ENCODE results near the gene ARID1B.
"Not testable (repeated sequence)": the region's sequence is repeated elsewhere in the genome, so short reads cannot be mapped to it uniquely, and the experiment has no call there.

The ARID1B gene

DNA sequence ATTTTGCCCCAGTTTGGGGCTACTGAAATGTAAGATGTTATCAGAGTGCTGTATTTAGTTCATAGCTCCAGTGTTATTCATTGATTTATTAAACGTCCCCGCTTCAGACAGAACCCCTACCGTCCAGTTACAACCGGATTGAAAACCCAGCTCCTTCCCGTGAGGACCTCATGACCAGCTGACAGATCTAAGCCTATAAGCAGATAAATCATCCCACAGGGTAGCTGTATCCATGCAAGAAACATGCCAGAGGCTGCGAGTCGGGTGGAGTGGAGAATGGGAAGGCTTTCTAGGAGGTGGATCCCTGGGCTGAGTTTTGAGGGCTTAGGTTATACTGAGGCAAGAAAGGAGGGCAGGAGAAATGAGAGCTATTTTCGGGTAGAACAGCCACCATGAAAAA is 260.0 kb downstream of the ARID1B start:
- no peak for DNase-seq (ENCODE audit: low read depth)
- no peak overlapping the region for H3K4me3 ChIP-seq (ENCODE audit: control insufficient read depth, low read depth, low read length)
- TF ChIP-seq, protein P1, sequence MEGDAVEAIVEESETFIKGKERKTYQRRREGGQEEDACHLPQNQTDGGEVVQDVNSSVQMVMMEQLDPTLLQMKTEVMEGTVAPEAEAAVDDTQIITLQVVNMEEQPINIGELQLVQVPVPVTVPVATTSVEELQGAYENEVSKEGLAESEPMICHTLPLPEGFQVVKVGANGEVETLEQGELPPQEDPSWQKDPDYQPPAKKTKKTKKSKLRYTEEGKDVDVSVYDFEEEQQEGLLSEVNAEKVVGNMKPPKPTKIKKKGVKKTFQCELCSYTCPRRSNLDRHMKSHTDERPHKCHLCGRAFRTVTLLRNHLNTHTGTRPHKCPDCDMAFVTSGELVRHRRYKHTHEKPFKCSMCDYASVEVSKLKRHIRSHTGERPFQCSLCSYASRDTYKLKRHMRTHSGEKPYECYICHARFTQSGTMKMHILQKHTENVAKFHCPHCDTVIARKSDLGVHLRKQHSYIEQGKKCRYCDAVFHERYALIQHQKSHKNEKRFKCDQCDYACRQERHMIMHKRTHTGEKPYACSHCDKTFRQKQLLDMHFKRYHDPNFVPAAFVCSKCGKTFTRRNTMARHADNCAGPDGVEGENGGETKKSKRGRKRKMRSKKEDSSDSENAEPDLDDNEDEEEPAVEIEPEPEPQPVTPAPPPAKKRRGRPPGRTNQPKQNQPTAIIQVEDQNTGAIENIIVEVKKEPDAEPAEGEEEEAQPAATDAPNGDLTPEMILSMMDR (IDR thresholded peaks at IDR 0.05; ENCODE audit: control insufficient read depth, insufficient read depth, low read depth, low read length, missing control alignments): no peak

DNA sequence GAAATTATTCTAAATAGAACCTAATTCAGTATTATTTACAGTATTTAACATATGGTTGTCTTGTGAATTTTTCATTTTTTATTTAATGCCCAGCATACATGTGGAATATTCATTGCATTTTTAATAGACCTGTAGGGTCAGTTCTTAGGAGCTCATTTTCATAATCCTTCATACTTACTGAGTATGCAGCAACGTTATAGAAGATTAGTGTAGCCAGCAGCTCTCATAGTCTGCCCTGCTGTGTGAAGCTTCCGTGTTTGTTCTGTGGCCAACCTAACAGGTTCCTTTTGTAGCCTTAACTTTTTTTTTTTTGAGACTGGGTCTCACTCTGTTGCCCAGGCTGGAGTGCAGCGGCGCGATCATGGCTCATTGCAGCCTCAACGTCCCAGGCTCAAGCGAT is 261.4 kb downstream of the ARID1B start:
- TF ChIP-seq, protein P1 (IDR thresholded peaks at IDR 0.05; ENCODE audit: control insufficient read depth, insufficient read depth, low read depth, low read length, missing control alignments): no peak
- no peak for DNase-seq (ENCODE audit: low read depth)
- H3K4me3 ChIP-seq (ENCODE audit: control insufficient read depth, low read depth, low read length): no peak overlapping the region

DNA sequence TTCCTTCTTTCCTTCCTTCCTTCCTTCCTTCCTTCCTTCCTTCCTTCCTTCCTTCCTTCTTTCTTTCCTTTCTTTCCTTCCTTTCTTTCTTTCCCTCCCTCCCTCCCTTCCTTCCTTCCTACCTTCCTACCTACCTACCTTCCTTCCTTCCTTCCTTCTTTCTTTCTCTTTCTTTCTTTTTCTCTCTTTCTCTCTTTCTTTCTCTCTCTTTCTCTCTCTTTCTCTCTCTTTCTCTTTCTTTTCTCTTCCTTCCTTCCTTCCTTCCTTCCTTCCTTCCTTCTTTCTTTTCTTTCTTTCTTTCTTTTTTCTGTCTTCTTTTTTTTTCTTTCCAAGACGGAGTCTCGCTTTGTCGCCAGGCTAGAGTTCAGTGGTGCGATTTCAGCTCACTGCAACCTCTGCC is 262.5 kb downstream of the ARID1B start:
- not testable (repeated sequence) for H3K4me3 ChIP-seq (ENCODE audit: control insufficient read depth, low read depth, low read length); DNase-seq (ENCODE audit: low read depth)

DNA sequence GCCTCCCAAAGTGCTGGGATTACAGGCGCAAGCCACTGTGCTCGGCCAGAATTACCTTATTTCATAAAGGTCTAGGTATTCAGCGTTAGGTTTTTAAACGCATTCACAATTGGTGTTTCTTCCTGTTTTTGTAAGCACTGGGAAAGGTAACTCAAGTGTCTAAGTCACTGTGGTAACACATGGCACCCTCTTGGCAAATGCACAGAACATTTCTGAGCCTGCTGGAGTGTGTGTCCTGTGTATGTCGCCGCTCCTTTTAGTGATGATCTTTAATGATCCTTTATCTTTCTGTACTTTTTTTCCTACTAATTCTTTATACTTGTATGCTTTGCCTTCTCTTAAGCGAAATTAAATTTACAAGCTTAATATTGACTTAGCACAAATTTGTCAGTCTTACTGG is 263.0 kb downstream of the ARID1B start:
- TF ChIP-seq, protein P1 (IDR thresholded peaks at IDR 0.05; ENCODE audit: control insufficient read depth, insufficient read depth, low read depth, low read length, missing control alignments): no peak
- no peak overlapping the region for H3K4me3 ChIP-seq (ENCODE audit: control insufficient read depth, low read depth, low read length)
- DNase-seq (ENCODE audit: low read depth): no peak

DNA sequence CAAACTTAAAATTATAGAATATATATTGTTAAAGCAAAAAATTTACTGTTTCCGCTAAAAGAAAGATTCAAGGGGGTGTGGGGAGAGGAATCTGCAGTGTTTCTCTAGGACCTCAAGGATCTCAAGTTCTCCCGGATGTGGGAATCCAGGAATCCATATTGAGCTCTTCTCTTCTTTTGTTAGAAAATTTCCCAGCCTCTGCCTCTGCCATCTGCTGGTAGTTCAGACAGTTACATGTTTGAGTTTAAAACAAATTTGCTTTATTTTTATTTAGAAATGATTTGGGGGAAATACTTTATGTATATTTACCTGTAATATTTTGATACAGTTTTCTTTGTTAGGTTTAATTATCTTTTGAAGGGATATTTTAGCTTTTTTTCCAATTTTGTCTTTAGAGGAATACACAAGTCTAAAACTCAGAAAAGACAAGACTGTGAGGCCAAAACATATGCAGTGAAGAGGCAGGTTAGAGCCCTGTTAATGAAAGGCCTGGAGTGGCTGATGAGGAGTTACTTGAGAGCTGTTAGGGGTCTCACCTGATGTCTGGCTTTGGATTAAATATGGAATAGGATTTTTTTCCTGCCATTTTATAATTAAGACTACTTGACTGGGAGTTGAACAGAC is 268.8 kb downstream of the ARID1B start:
- TF ChIP-seq, protein P1 (IDR thresholded peaks at IDR 0.05; ENCODE audit: control insufficient read depth, insufficient read depth, low read depth, low read length, missing control alignments): peak; percentile 67
- no peak for DNase-seq (ENCODE audit: low read depth)
- no peak overlapping the region for H3K4me3 ChIP-seq (ENCODE audit: control insufficient read depth, low read depth, low read length)

DNA sequence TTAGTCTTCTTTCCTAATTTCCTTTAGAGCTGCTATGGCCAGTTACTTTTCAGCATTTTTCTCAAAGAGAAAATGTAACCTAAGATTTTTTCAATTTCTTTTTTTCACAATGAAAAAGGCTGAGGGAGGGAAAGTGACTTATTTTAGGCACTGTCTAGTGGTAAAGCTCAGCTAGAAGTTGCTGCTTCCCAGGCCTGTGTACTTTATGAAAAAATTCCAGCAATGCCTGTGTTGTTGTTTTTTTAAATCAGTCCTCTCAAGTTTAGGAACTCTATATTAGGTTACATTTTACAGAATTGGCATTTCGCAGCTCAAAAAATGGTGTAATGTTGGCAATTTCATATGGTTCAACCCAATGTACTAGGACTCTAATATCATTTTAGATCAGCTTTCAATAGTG is 269.6 kb downstream of the ARID1B start:
- TF ChIP-seq, protein P1 (IDR thresholded peaks at IDR 0.05; ENCODE audit: control insufficient read depth, insufficient read depth, low read depth, low read length, missing control alignments): no peak

DNA sequence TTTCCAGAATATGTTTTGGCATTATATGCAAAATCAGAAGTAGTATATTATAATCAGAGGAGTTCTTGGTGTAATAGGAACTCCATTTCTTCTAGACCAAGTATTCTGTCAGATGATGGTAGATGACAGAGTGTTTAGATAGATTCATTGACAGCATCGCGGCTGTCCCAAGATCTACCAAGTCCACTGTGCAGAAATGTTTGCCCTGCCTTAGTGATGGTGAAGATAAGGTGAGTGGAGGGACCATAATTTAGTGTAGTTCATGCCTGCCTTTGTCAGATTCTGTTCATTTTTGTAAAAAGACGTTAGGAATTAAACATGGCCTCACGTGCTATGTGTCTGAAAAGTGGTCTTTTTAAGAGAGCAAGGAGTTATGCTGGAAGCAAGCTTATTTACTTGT is 270.1 kb downstream of the ARID1B start:
- H3K4me3 ChIP-seq (ENCODE audit: control insufficient read depth, low read depth, low read length): no peak overlapping the region
- TF ChIP-seq, protein P1 (IDR thresholded peaks at IDR 0.05; ENCODE audit: control insufficient read depth, insufficient read depth, low read depth, low read length, missing control alignments): no peak
- no peak for DNase-seq (ENCODE audit: low read depth)

More for the DNA sequence above, 269.6 kb downstream of the ARID1B start:
- H3K4me3 ChIP-seq (ENCODE audit: control insufficient read depth, low read depth, low read length): no peak overlapping the region
- no peak for DNase-seq (ENCODE audit: low read depth)
